ENCODE measurements around the gene CISD3. TPM values are rescaled to one million over a fixed set of nuclear protein-coding genes. Genes with fewer than 3 reads are reported as not detected.

CISD3 gene
- total RNA-seq, 1 donor = 6.5 TPM

- TF ChIP-seq CTCF (IDR thresholded peaks at IDR 0.05; ENCODE audit: insufficient read depth, low read length) = no peak
- H3K4me3 ChIP-seq (ENCODE audit: low read depth, low read length) = no peak overlapping the region
- DNase-seq (ENCODE audit: low read depth) = no peak
Observed at GRCh38 chr17:38712593-38712992, 17.5 kb upstream of the CISD3 start.

- H3K4me3 ChIP-seq (ENCODE audit: low read depth, low read length) = no peak overlapping the region
- no peak for DNase-seq (ENCODE audit: low read depth)
- TF ChIP-seq CTCF (IDR thresholded peaks at IDR 0.05; ENCODE audit: insufficient read depth, low read length) = no peak
Observed at GRCh38 chr17:38713456-38714075, 16.6 kb upstream of the CISD3 start.

GRCh38 chr17:38715216-38715943 is 14.8 kb upstream of the CISD3 start:
- H3K4me3 ChIP-seq (ENCODE audit: low read depth, low read length) = no peak overlapping the region
- TF ChIP-seq CTCF (IDR thresholded peaks at IDR 0.05; ENCODE audit: insufficient read depth, low read length) = no peak
- no peak for DNase-seq (ENCODE audit: low read depth)

- no peak for TF ChIP-seq CTCF (IDR thresholded peaks at IDR 0.05; ENCODE audit: insufficient read depth, low read length)
- H3K4me3 ChIP-seq (ENCODE audit: low read depth, low read length) = no peak overlapping the region
- no peak for DNase-seq (ENCODE audit: low read depth)
Observed at GRCh38 chr17:38716368-38717005, 13.7 kb upstream of the CISD3 start.

GRCh38 chr17:38717139-38717745 is 12.9 kb upstream of the CISD3 start:
- no peak overlapping the region for H3K4me3 ChIP-seq (ENCODE audit: low read depth, low read length)
- TF ChIP-seq CTCF (IDR thresholded peaks at IDR 0.05; ENCODE audit: insufficient read depth, low read length) = no peak
- DNase-seq (ENCODE audit: low read depth) = no peak

- DNase-seq (ENCODE audit: low read depth) = no peak
- no peak overlapping the region for H3K4me3 ChIP-seq (ENCODE audit: low read depth, low read length)
- no peak for TF ChIP-seq CTCF (IDR thresholded peaks at IDR 0.05; ENCODE audit: insufficient read depth, low read length)
Observed at GRCh38 chr17:38719289-38719942, 10.7 kb upstream of the CISD3 start.

Measured in fibroblast of the aortic adventitia (primary cell).